GM19099 (cell line): ENCODE measurements around the gene REPS2.

Experiments
- POLR2A ChIP-seq: IDR thresholded peaks from 3 replicates; pipeline ENCODE4 v1.6.1; 2011; ENCODE audit warnings: low read depth; ENCODE audit not compliant: insufficient read length; ENCODE audit errors: extremely low read depth

REPS2 gene

DNA sequence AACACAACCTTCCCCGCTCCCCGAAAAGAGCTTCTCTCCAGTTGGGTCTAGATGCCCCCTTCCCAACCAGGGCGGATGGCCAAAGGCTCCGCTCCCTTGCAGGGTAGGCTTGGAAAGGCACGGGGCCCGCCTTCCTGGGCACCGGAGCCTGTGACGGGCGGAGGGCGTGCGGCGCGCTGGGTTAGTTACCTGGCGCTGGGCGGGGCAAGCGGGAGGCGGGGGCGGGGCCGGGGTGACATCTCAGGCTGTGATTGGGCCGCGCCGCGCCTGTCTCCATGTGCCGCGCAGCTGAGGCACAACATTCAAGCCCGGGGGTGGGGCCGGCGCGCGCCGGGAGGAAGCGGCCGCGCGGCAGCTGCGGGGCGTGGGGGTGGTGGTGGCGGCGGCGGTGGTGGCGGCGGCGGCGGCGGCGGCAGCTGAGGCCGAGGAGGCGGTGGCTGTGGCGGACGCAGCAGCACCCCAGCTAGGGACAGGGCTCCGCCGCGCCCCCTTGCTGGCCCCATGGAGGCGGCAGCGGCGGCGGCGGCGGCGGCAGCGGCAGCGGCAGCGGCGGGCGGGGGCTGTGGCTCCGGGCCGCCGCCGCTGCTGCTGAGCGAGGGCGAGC, at the start of gene REPS2:
Gene REPS2 (plus strand): TSS at position 298 of the 604 bp plus-strand sequence. CDS start 204 bp downstream, at position 502.
- no peak for TF ChIP-seq POLR2A

DNA sequence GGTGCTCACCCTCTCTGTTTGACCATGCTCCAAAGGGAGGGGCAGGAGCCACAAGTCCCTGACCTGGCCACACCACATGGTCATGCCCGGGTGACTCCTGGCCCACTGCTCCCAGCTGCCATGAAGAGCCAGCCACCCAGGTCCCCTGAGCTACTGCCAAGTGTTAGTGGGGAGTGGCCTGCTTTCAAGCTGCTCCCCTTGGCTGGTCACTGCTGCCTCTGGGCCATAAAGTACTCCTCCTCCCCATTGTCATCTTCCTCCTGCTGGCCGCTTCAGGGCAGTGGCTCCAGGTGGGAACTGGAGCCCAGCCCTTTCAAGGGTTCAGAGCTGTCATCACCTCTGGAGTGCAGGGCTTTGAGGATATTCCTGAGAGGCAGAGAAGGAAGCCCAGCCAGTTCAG, 49.0 kb upstream of the REPS2 start:
- no peak for TF ChIP-seq POLR2A

GRCh38 chrX:16903274-16904022, 43.0 kb upstream of the REPS2 start:
- TF ChIP-seq POLR2A: no peak

- TF ChIP-seq POLR2A: no peak
Measured at GRCh38 chrX:16910376-16910775, 36.1 kb upstream of the REPS2 start.

GRCh38 chrX:16914058-16914457, 32.4 kb upstream of the REPS2 start:
- TF ChIP-seq POLR2A: no peak

GRCh38 chrX:16916561-16916960, 29.9 kb upstream of the REPS2 start:
- TF ChIP-seq POLR2A: no peak

GRCh38 chrX:16917120-16917519, 29.3 kb upstream of the REPS2 start:
- TF ChIP-seq POLR2A: no peak

- TF ChIP-seq POLR2A: no peak
Measured at GRCh38 chrX:16918979-16919378, 27.5 kb upstream of the REPS2 start.

- TF ChIP-seq POLR2A: no peak
Measured at GRCh38 chrX:16920075-16920474, 26.4 kb upstream of the REPS2 start.

- TF ChIP-seq POLR2A: no peak
Measured at GRCh38 chrX:16923157-16923556, 23.3 kb upstream of the REPS2 start.

DNA sequence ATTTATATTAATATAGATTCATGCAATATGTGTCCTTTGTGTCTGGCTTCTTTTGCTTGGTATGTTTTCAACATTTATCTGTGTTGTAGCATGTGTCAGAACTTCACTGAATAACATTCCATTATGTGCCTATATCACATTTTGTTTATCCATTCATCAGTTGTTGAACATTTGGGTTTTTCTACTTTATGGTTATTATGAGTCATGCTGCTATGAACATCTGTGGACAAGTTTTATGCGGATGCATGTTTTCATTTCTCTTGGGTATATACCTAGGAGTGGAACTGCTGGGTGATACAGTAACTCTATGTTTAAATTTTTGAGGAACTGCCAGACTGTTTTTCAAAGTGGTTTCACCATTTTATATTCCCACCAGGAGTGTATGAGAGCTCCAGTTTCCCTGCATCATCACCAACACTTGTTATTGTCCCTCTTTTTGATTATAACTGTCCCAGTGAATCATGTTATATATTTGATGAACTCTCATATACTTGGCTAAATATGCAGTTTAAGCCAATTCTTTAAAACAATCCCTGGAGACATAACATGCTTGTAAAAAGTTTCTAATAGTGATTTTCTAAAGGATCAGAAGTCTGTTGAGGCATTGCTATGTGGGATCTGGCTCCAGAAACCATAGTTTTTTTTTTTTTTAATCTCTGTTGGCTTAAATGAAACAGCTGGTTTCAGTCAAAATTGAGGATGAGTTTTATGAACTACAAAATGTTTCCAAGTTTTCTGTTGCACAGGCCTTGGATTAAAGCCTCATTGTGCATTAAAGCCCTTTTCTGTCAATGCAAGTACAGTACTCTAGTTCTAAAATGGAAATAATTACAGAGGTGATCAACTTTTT, 21.6 kb upstream of the REPS2 start:
- no peak for TF ChIP-seq POLR2A

GRCh38 chrX:16930392-16930791, 16.1 kb upstream of the REPS2 start:
- TF ChIP-seq POLR2A: no peak

- no peak for TF ChIP-seq POLR2A
Measured at GRCh38 chrX:16931371-16931770, 15.1 kb upstream of the REPS2 start.

DNA sequence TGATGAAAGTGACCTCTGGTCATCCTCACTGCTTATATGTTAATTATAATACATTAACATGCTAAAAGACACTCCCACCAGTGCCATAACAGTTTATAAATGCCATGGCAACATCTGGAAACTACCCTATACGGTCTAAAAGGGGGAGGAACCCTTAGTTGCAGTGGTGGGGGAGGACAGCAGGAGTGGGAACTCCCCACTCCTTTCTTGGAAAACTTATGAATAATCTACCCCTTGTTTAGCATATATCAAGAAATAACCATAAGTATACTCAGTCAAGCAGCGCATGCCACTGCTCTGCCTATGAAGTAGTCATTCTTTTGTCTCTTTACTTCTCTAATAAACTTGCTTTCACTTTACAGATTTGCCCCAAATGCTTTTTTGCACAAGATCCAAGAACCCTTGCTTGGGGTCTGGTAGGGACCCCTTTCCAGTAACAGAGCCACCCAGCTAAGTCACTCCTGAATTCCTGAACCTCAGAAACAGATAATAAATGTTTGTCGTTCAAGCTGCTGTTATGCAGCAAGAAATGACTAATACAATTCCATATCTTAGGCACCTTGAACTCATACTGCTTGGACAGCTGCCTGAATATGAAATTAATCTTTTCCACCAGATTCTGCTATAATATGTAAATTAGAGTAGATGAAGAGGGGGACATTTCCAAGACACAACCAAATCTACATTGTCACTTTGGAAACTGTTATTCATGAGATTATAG, 14.4 kb upstream of the REPS2 start:
- TF ChIP-seq POLR2A: no peak

- TF ChIP-seq POLR2A: no peak
Measured at GRCh38 chrX:16934185-16934584, 12.3 kb upstream of the REPS2 start.

DNA sequence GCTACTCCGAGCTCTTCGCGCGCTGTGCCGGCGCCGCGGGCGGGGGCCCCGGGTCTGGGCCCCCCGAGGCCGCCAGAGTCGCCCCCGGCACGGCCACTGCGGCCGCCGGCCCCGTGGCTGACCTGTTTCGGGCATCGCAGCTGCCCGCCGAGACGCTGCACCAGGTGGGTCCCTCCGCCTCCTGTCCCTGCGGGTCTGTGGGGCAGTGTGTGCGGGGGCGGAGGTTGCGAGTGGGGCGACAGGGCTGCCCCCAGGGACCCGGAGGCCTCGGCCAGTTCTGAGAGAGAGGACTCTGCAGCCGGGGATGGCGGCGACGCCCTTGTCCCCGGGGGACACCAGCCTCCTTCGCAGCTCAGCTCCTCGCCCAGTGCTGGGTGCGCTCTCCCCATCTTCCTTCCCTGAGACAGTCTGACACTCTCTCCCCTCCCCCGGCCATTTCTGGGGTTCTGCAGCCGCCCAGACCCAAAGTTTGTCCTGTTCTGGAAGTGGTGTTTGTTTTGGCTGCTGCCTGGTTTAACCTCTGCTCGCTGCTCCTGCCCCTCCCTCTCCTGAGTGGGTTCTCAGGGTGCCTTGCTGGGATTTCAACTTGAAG, 609 bp downstream of the REPS2 start:
- TF ChIP-seq POLR2A: no peak
